ENCODE measurements around the gene LCN10.

- no peak for TF ChIP-seq CTCF (conservative IDR thresholded peaks at IDR 0.05; ENCODE audit: low read depth, low read length)
- TF ChIP-seq EZH2 (IDR thresholded peaks at IDR 0.05; ENCODE audit: low read length, unreplicated experiment) = no peak
- TF ChIP-seq EZH2phosphoT487 (IDR thresholded peaks at IDR 0.05; ENCODE audit: borderline replicate concordance, low read length) = no peak
Measured at GRCh38 chr9:136722969-136723356, 19.8 kb downstream of the LCN10 start.

Data from PC-3 (cell line).